ENCODE results near the gene TRABD2B. TPM values are rescaled to one million over a fixed set of nuclear protein-coding genes. Genes with fewer than 3 reads are reported as not detected.
A peak's percentile ranks its signal among the peaks of the same experiment; 100 is the strongest.

Gene TRABD2B
- total and polyA plus RNA-seq, 2 of the 13 experiments (the other 11 are each of a cell fraction or from before 2014, with no cell fraction given), result 0.04 TPM; not detected in 1

DNA sequence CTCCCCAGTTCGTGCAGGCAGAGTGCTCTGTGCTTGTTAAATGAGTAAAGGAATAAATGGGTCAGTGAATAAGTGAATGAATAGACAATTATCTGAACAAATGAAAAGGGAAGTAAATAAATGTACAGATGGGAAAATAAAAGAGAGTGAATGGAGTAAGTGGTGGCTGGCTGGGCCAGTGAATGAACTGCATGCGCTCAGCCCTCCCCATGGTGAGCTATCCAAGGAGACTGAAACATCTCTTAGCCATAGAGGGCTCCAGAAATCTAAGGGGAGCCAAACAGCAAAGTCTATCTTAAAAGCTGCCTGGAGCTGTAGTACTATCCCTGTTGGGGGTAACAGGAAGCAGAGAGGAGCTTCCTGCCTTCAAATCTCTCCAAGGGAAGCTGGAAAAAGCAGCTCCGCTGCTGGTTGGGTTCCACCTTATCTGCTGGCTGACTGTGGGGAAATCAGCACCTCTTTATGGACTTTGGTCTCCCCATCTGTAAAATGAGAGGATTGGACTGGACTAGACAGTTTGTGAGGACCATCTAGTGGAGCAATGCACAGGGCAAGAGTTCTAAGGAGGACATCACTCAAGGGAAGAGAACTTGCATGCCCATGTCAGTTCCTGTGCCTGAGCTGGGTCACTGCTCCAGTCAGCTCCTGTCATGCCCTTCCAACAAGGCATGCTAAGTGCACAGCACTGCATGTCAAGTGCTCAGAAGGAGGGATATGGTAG is 77.9 kb downstream of the TRABD2B start (continued):
- TF ChIP-seq, protein P1, sequence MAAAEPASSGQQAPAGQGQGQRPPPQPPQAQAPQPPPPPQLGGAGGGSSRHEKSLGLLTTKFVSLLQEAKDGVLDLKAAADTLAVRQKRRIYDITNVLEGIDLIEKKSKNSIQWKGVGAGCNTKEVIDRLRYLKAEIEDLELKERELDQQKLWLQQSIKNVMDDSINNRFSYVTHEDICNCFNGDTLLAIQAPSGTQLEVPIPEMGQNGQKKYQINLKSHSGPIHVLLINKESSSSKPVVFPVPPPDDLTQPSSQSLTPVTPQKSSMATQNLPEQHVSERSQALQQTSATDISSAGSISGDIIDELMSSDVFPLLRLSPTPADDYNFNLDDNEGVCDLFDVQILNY (CRISPR knock-in tag; conservative IDR thresholded peaks at IDR 0.05), result no peak
- TF ChIP-seq, protein P2, sequence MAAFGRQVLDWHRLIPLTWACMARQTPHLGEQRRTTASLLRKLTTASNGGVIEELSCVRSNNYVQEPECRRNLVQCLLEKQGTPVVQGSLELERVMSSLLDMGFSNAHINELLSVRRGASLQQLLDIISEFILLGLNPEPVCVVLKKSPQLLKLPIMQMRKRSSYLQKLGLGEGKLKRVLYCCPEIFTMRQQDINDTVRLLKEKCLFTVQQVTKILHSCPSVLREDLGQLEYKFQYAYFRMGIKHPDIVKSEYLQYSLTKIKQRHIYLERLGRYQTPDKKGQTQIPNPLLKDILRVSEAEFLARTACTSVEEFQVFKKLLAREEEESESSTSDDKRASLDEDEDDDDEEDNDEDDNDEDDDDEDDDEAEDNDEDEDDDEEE (CRISPR knock-in tag; IDR thresholded peaks at IDR 0.05), result 0 out of 2 replicates have a peak, but pooled peaks have one; percentile 50
- TF ChIP-seq NPAS2 (CRISPR knock-in tag; IDR thresholded peaks at IDR 0.05; ENCODE audit: borderline replicate concordance) (no peak), REPIN1 (CRISPR knock-in tag; IDR thresholded peaks at IDR 0.05; ENCODE audit: borderline replicate concordance, low read depth) (peak; percentile 31), ZC3H4 (CRISPR knock-in tag; IDR thresholded peaks at IDR 0.05; ENCODE audit: borderline replicate concordance) (no peak), FOXC1 (CRISPR knock-in tag; IDR thresholded peaks at IDR 0.05; ENCODE audit: borderline replicate concordance) (no peak), HNRNPLL (IDR thresholded peaks at IDR 0.05; ENCODE audit: low read depth, low read length, poor library complexity, severe bottlenecking) (no peak), ZNF792 (CRISPR knock-in tag; IDR thresholded peaks at IDR 0.05) (no peak), RFX5 (IDR thresholded peaks at IDR 0.05; ENCODE audit: low read depth, low read length) (no peak), ZNF563 (CRISPR knock-in tag; IDR thresholded peaks at IDR 0.05) (no peak), ZNF775 (CRISPR knock-in tag; IDR thresholded peaks at IDR 0.05; ENCODE audit: borderline replicate concordance) (no peak), RARA (CRISPR knock-in tag; IDR thresholded peaks at IDR 0.05) (no peak), ZNF772 (CRISPR knock-in tag; IDR thresholded peaks at IDR 0.05) (no peak), TCF7L2 (IDR thresholded peaks at IDR 0.05; ENCODE audit: low read depth, low read length) (no peak), ZNF879 (CRISPR knock-in tag; IDR thresholded peaks at IDR 0.05) (no peak), THYN1 (CRISPR knock-in tag; IDR thresholded peaks at IDR 0.05; ENCODE audit: borderline replicate concordance, low read depth) (no peak)
- TF ChIP-seq, protein P3, sequence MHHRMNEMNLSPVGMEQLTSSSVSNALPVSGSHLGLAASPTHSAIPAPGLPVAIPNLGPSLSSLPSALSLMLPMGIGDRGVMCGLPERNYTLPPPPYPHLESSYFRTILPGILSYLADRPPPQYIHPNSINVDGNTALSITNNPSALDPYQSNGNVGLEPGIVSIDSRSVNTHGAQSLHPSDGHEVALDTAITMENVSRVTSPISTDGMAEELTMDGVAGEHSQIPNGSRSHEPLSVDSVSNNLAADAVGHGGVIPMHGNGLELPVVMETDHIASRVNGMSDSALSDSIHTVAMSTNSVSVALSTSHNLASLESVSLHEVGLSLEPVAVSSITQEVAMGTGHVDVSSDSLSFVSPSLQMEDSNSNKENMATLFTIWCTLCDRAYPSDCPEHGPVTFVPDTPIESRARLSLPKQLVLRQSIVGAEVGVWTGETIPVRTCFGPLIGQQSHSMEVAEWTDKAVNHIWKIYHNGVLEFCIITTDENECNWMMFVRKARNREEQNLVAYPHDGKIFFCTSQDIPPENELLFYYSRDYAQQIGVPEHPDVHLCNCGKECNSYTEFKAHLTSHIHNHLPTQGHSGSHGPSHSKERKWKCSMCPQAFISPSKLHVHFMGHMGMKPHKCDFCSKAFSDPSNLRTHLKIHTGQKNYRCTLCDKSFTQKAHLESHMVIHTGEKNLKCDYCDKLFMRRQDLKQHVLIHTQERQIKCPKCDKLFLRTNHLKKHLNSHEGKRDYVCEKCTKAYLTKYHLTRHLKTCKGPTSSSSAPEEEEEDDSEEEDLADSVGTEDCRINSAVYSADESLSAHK (CRISPR knock-in tag; IDR thresholded peaks at IDR 0.05; ENCODE audit: borderline replicate concordance), result no peak
- TF ChIP-seq, protein P4, sequence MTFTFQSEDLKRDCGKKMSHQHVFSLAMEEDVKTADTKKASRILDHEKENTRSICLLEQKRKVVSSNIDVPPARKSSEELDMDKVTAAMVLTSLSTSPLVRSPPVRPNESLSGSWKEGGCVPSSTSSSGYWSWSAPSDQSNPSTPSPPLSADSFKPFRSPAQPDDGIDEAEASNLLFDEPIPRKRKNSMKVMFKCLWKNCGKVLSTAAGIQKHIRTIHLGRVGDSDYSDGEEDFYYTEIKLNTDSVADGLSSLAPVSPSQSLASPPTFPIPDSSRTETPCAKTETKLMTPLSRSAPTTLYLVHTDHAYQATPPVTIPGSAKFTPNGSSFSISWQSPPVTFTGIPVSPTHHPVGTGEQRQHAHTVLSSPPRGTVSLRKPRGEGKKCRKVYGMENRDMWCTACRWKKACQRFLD (CRISPR knock-in tag; IDR thresholded peaks at IDR 0.05; ENCODE audit: borderline replicate concordance), result no peak
- TF ChIP-seq, protein P5, sequence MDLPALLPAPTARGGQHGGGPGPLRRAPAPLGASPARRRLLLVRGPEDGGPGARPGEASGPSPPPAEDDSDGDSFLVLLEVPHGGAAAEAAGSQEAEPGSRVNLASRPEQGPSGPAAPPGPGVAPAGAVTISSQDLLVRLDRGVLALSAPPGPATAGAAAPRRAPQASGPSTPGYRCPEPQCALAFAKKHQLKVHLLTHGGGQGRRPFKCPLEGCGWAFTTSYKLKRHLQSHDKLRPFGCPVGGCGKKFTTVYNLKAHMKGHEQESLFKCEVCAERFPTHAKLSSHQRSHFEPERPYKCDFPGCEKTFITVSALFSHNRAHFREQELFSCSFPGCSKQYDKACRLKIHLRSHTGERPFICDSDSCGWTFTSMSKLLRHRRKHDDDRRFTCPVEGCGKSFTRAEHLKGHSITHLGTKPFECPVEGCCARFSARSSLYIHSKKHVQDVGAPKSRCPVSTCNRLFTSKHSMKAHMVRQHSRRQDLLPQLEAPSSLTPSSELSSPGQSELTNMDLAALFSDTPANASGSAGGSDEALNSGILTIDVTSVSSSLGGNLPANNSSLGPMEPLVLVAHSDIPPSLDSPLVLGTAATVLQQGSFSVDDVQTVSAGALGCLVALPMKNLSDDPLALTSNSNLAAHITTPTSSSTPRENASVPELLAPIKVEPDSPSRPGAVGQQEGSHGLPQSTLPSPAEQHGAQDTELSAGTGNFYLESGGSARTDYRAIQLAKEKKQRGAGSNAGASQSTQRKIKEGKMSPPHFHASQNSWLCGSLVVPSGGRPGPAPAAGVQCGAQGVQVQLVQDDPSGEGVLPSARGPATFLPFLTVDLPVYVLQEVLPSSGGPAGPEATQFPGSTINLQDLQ (CRISPR knock-in tag; IDR thresholded peaks at IDR 0.05), result no peak
- TF ChIP-seq, protein P6, sequence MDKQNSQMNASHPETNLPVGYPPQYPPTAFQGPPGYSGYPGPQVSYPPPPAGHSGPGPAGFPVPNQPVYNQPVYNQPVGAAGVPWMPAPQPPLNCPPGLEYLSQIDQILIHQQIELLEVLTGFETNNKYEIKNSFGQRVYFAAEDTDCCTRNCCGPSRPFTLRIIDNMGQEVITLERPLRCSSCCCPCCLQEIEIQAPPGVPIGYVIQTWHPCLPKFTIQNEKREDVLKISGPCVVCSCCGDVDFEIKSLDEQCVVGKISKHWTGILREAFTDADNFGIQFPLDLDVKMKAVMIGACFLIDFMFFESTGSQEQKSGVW (CRISPR knock-in tag; IDR thresholded peaks at IDR 0.05; ENCODE audit: borderline replicate concordance), result no peak
